DND-41 (cell line): Measurements from ENCODE around the gene SLC4A2.

Experiments used
- ATAC-seq: fragments of 200-7000 bp; cut with Tn5 transposase; 3 replicates; pipeline ENCODE4 v1.9.1; 2021; ENCODE audit warnings: low read depth; ENCODE audit not compliant: insufficient read depth
- DNase-seq: peaks from one replicate; pipeline ENCODE4 v3.0.0-alpha.2; 2020
- H2AFZ ChIP-seq: 2 replicates; pipeline ENCODE4 v1.6.0; 2012; ENCODE audit warnings: low read depth, low read length
- H3K27ac ChIP-seq: 2 replicates; pipeline ENCODE4 v1.5.1; 2012; ENCODE audit warnings: low read length, inconsistent platforms
- H3K27me3 ChIP-seq: fragments of 200-600 bp; sonication (generic); 2 replicates; pipeline ENCODE4 v1.6.0; 2012; ENCODE audit warnings: low read length, mild to moderate bottlenecking, inconsistent platforms; ENCODE audit not compliant: insufficient read depth, poor library complexity
- H3K36me3 ChIP-seq: 2 replicates; pipeline ENCODE4 v1.5.1; 2012; ENCODE audit warnings: low read length, inconsistent platforms; ENCODE audit not compliant: insufficient read depth
- H3K4me1 ChIP-seq: 2 replicates; pipeline ENCODE4 v1.5.1; 2012; ENCODE audit warnings: mild to moderate bottlenecking, low read length; ENCODE audit not compliant: insufficient read depth
- H3K4me2 ChIP-seq: 2 replicates; pipeline ENCODE4 v1.6.0; 2012; ENCODE audit warnings: mild to moderate bottlenecking, moderate library complexity, low read length, inconsistent platforms; ENCODE audit not compliant: insufficient read depth
- H3K4me3 ChIP-seq, 2 experiments: fragments of 200-600 bp in 1 of 2; shearing (Covaris generic) in 1 of 2; 2 replicates each; pipeline ENCODE4 v1.5.1; 2012 to 2016; ENCODE audit warnings: inconsistent platforms in 2 of 2, low read length in 2 of 2, mild to moderate bottlenecking in 2 of 2, low read depth in 1 of 2, moderate library complexity in 1 of 2
- H3K79me2 ChIP-seq: 2 replicates; pipeline ENCODE4 v1.6.0; 2012; ENCODE audit warnings: low read length, inconsistent platforms; ENCODE audit not compliant: insufficient read depth
- H3K9ac ChIP-seq: 2 replicates; pipeline ENCODE4 v1.6.0; 2012; ENCODE audit warnings: low read depth, mild to moderate bottlenecking, inconsistent platforms, low read length, moderate library complexity
- H3K9me3 ChIP-seq: 2 replicates; pipeline ENCODE4 v1.5.1; 2012; ENCODE audit warnings: low read length, moderate library complexity, mild to moderate bottlenecking, inconsistent platforms; ENCODE audit not compliant: insufficient read depth, severe bottlenecking
- H4K20me1 ChIP-seq: 2 replicates; pipeline ENCODE4 v1.6.0; 2012; ENCODE audit warnings: low read length; ENCODE audit not compliant: insufficient read depth
- CTCF ChIP-seq: IDR thresholded peaks from 2 replicates; pipeline ENCODE4 v1.5.1; 2012; ENCODE audit warnings: borderline replicate concordance, low read length, moderate library complexity, mild to moderate bottlenecking; ENCODE audit not compliant: poor library complexity, severe bottlenecking; ENCODE audit errors: extremely low read depth
- EZH2 ChIP-seq: IDR thresholded peaks from 3 replicates; pipeline ENCODE4 v1.6.1; 2012; ENCODE audit warnings: borderline replicate concordance, low read depth, mild to moderate bottlenecking, moderate library complexity, low read length, inconsistent platforms; ENCODE audit not compliant: severe bottlenecking

The SLC4A2 gene

GRCh38 chr7:151083824-151084160 is 24.4 kb downstream of the SLC4A2 start:
- peak overlapping the region; percentile 97 for H3K4me2 ChIP-seq
- no peak for DNase-seq
- peaks cover 23% of the 10 kb centered on the region for H3K36me3 ChIP-seq
- H3K4me3 ChIP-seq: peak overlapping the region; percentile 56 to 93; a peak in 3 of 4 replicates
- peaks cover 14% of the 10 kb centered on the region for H3K27me3 ChIP-seq
- peak overlapping the region; percentile 92 for H2AFZ ChIP-seq
- no peak for ATAC-seq
- peaks cover 21% of the 10 kb centered on the region for H4K20me1 ChIP-seq
- H3K79me2 ChIP-seq: peaks cover 51% of the 10 kb centered on the region
- TF ChIP-seq EZH2 (no peak), CTCF (peak; percentile 1)
- H3K4me1 ChIP-seq: peaks cover 69% of the 10 kb centered on the region
- no peaks in the 10 kb centered on the region for H3K9me3 ChIP-seq
- H3K27ac ChIP-seq: peak overlapping the region; percentile 26; the same call in 1 of the 2 replicates
- H3K9ac ChIP-seq: peak overlapping the region; percentile 99

GRCh38 chr7:151085329-151085690 is 25.9 kb downstream of the SLC4A2 start:
- no peaks in the 10 kb centered on the region for H3K9me3 ChIP-seq
- H2AFZ ChIP-seq: no peak overlapping the region
- peaks cover 56% of the 10 kb centered on the region for H3K4me1 ChIP-seq
- H3K27ac ChIP-seq: no peak overlapping the region
- peaks cover 14% of the 10 kb centered on the region for H3K27me3 ChIP-seq
- no peak for TF ChIP-seq EZH2
- no peak for TF ChIP-seq CTCF
- peak overlapping the region; percentile 54; the same call in 1 of the 2 replicates for H3K9ac ChIP-seq
- H3K36me3 ChIP-seq: peaks cover 10% of the 10 kb centered on the region; the same call in 1 of the 2 replicates
- ATAC-seq (no peak), DNase-seq (no peak)
- H3K4me3 ChIP-seq: peak overlapping the region in 1 of 2 experiments; percentile 66; a peak in 1 of 4 replicates
- H3K79me2 ChIP-seq: peaks cover 39% of the 10 kb centered on the region
- H4K20me1 ChIP-seq: peaks cover 19% of the 10 kb centered on the region
- H3K4me2 ChIP-seq: peak overlapping the region; percentile 79

GRCh38 chr7:151085691-151086620 is 26.6 kb downstream of the SLC4A2 start, which contains the start of gene AGAP3:
Gene AGAP3, plus strand, starts transcription at chr7:151086475. Its CDS starts 267 bp downstream, at chr7:151086742.
- H3K4me2 ChIP-seq: peak within 1 kb of the TSS; percentile 79
- H3K9me3 ChIP-seq: no peaks in the 10 kb centered on the region
- peaks cover 14% of the 10 kb centered on the region for H3K27me3 ChIP-seq
- H3K4me1 ChIP-seq: peaks cover 53% of the 10 kb centered on the region
- TF ChIP-seq CTCF: no peak
- no peak for TF ChIP-seq EZH2
- H4K20me1 ChIP-seq: peaks cover 21% of the 10 kb centered on the region
- peaks cover 10% of the 10 kb centered on the region; the same call in 1 of the 2 replicates for H3K36me3 ChIP-seq
- H3K4me3 ChIP-seq: peak within 1 kb of the TSS; percentile 30 to 66; a peak in 3 of 4 replicates
- H3K9ac ChIP-seq: peak within 1 kb of the TSS; percentile 54
- peak within 1 kb of the TSS; percentile 80; the same call in 1 of the 2 replicates for H2AFZ ChIP-seq
- DNase-seq (peak; percentile 61), ATAC-seq (peak; percentile 13; the same call in 2 of the 3 replicates)
- no peak within 1 kb of the TSS for H3K27ac ChIP-seq
- H3K79me2 ChIP-seq: peaks cover 34% of the 10 kb centered on the region
